Natural killer cell treated with Interleukin-12 subunit alpha and Interleukin-12 subunit beta and Interleukin-15 and Interleukin-18, amount 100 ng/mL, for 72 hours (primary cell): ENCODE results near the gene GTPBP4. TPM values are rescaled to one million over a fixed set of nuclear protein-coding genes. Genes with fewer than 3 reads are reported as not detected.

Source experiments
- total RNA-seq, 2 donors: library from RNA; stranded (reverse); gene quantifications; one replicate each; pipeline ENCODE4 v1.2.3, GENCODE V29; 2022

The GTPBP4 gene
- total RNA-seq, 2 donors from 2014 or later = 123 to 160 TPM

Other genes starting within 250 kb of the GTPBP4 start
- gene LARP4B, start 56.7 kb upstream of the GTPBP4 start, total RNA-seq = 100 to 1,000 TPM; 130 to 242 TPM
- gene IDI2, start 37.4 kb downstream of the GTPBP4 start, total RNA-seq = not detected
- 100 to 1,000 TPM in 1 of 2 donors, 10 to 100 TPM in 1; 85.7 to 140 TPM for gene IDI1, start 60.7 kb downstream of the GTPBP4 start, total RNA-seq
- gene WDR37, start 68.0 kb downstream of the GTPBP4 start, total RNA-seq = 10 to 100 TPM; 31.8 to 37.6 TPM